SK-N-SH treated with all-trans-retinoic acid at 6 μM for 48 hours (cell line): ENCODE measurements around the gene NME7.

ENCODE experiments used
- ATAC-seq: fragments of 200-7000 bp; cut with Tn5 transposase; 3 replicates; pipeline ENCODE4 v1.9.1; 2020; ENCODE audit warnings: mild to moderate bottlenecking, moderate library complexity
- ARNTL ChIP-seq: fragments of 450-650 bp; formaldehyde crosslinking; IDR thresholded peaks from 2 replicates; pipeline ENCODE4 v1.5.0; 2020; ENCODE audit warnings: low read depth, mild to moderate bottlenecking, moderate library complexity, borderline replicate concordance
- BACH2 ChIP-seq: fragments of 250-450 bp; sonication (Bioruptor Pico); IDR thresholded peaks from 2 replicates; pipeline ENCODE4 v1.9.0; 2021; ENCODE audit warnings: mild to moderate bottlenecking, borderline replicate concordance
- CREB5 ChIP-seq: fragments of 250-450 bp; sonication (Bioruptor Pico); IDR thresholded peaks from 2 replicates; pipeline ENCODE4 v1.5.1; 2020; ENCODE audit warnings: low read depth, mild to moderate bottlenecking, moderate library complexity
- CSDC2 ChIP-seq: fragments of 250-450 bp; sonication (Bioruptor Pico); IDR thresholded peaks from 2 replicates; pipeline ENCODE4 v1.5.0; 2020; ENCODE audit warnings: mild to moderate bottlenecking, moderate library complexity
- ESRRG ChIP-seq: fragments of 250-450 bp; sonication (Bioruptor Pico); IDR thresholded peaks from 2 replicates; pipeline ENCODE4 v1.6.1; 2021; ENCODE audit warnings: mild to moderate bottlenecking
- GLIS3 ChIP-seq: fragments of 250-450 bp; sonication (Bioruptor Pico); IDR thresholded peaks from 2 replicates; pipeline ENCODE4 v1.5.0; 2020; ENCODE audit warnings: mild to moderate bottlenecking, moderate library complexity
- ISL1 ChIP-seq: fragments of 250-450 bp; sonication (Bioruptor Pico); IDR thresholded peaks from 2 replicates; pipeline ENCODE4 v2.1.2; 2022; ENCODE audit warnings: mild to moderate bottlenecking, moderate library complexity
- OSR1 ChIP-seq: fragments of 250-450 bp; sonication (Bioruptor Pico); IDR thresholded peaks from 2 replicates; pipeline ENCODE4 v1.8.0; 2022; ENCODE audit warnings: moderate library complexity, mild to moderate bottlenecking, inconsistent platforms
- PATZ1 ChIP-seq: fragments of 250-450 bp; sonication (Bioruptor Pico); IDR thresholded peaks from 2 replicates; pipeline ENCODE4 v1.8.0; 2020; ENCODE audit warnings: mild to moderate bottlenecking, moderate library complexity, borderline replicate concordance
- PPARA ChIP-seq: fragments of 250-450 bp; sonication (Bioruptor Pico); IDR thresholded peaks from 2 replicates; pipeline ENCODE4 v1.5.0; 2020; ENCODE audit warnings: mild to moderate bottlenecking, borderline replicate concordance
- RARB ChIP-seq: fragments of 250-450 bp; sonication (Bioruptor Pico); IDR thresholded peaks from 2 replicates; pipeline ENCODE4 v1.8.0; 2021; ENCODE audit warnings: mild to moderate bottlenecking, moderate library complexity
- SNAI2 ChIP-seq: fragments of 250-450 bp; sonication (Bioruptor Pico); IDR thresholded peaks from 2 replicates; pipeline ENCODE4 v1.5.0; 2020; ENCODE audit warnings: mild to moderate bottlenecking, moderate library complexity
- TCF4 ChIP-seq: fragments of 250-450 bp; sonication (Bioruptor Pico); IDR thresholded peaks from 2 replicates; pipeline ENCODE4 v1.8.0; 2021; ENCODE audit warnings: mild to moderate bottlenecking, moderate library complexity, borderline replicate concordance
- TOX ChIP-seq: fragments of 250-450 bp; sonication (Bioruptor Pico); IDR thresholded peaks from 2 replicates; pipeline ENCODE4 v1.8.0; 2021; ENCODE audit warnings: mild to moderate bottlenecking, moderate library complexity, borderline replicate concordance
- ZC3H10 ChIP-seq: fragments of 250-450 bp; sonication (Bioruptor Pico); IDR thresholded peaks from 2 replicates; pipeline ENCODE4 v1.5.1; 2021; ENCODE audit warnings: mild to moderate bottlenecking, moderate library complexity
- ZFP3 ChIP-seq: fragments of 250-450 bp; sonication (Bioruptor Pico); IDR thresholded peaks from 2 replicates; pipeline ENCODE4 v1.5.0; 2020; ENCODE audit warnings: mild to moderate bottlenecking, moderate library complexity
- ZFP30 ChIP-seq: fragments of 450-650 bp; formaldehyde crosslinking; IDR thresholded peaks from 2 replicates; pipeline ENCODE4 v1.5.0; 2022; ENCODE audit warnings: mild to moderate bottlenecking, moderate library complexity
- ZNF565 ChIP-seq: fragments of 450-650 bp; formaldehyde crosslinking; conservative IDR thresholded peaks from 2 replicates; pipeline ENCODE4 v1.5.0; 2020; ENCODE audit warnings: low read depth, mild to moderate bottlenecking, moderate library complexity
- ZNF70 ChIP-seq: fragments of 450-650 bp; formaldehyde crosslinking; IDR thresholded peaks from 2 replicates; pipeline ENCODE4 v1.5.0; 2020; ENCODE audit warnings: mild to moderate bottlenecking, moderate library complexity
- ZNF8 ChIP-seq: fragments of 450-650 bp; formaldehyde crosslinking; IDR thresholded peaks from 2 replicates; pipeline ENCODE4 v1.5.0; 2020; ENCODE audit warnings: mild to moderate bottlenecking, moderate library complexity
- TF ChIP-seq, protein P1 (sequence below): fragments of 250-450 bp; sonication (Bioruptor Pico); IDR thresholded peaks from 2 replicates; pipeline ENCODE4 v1.5.0; 2020; ENCODE audit warnings: mild to moderate bottlenecking, moderate library complexity
- TF ChIP-seq, protein P2 (sequence below): fragments of 250-450 bp; sonication (Bioruptor Pico); IDR thresholded peaks from 2 replicates; pipeline ENCODE4 v1.5.1; 2021; ENCODE audit warnings: mild to moderate bottlenecking, moderate library complexity

NME7 gene

GRCh38 chr1:169392406-169392805 is 24.8 kb upstream of the NME7 start:
- ATAC-seq = no peak
- TF ChIP-seq ZNF70 (no peak), ZNF8 (no peak), ZNF565 (CRISPR knock-in tag) (no peak), PPARA (CRISPR knock-in tag) (no peak), ISL1 (no peak), ZC3H10 (CRISPR knock-in tag) (no peak), BACH2 (no peak), ZFP30 (no peak), GLIS3 (no peak), ZFP3 (no peak), PATZ1 (CRISPR knock-in tag) (no peak), OSR1 (CRISPR knock-in tag) (no peak)
- TF ChIP-seq, protein P1, sequence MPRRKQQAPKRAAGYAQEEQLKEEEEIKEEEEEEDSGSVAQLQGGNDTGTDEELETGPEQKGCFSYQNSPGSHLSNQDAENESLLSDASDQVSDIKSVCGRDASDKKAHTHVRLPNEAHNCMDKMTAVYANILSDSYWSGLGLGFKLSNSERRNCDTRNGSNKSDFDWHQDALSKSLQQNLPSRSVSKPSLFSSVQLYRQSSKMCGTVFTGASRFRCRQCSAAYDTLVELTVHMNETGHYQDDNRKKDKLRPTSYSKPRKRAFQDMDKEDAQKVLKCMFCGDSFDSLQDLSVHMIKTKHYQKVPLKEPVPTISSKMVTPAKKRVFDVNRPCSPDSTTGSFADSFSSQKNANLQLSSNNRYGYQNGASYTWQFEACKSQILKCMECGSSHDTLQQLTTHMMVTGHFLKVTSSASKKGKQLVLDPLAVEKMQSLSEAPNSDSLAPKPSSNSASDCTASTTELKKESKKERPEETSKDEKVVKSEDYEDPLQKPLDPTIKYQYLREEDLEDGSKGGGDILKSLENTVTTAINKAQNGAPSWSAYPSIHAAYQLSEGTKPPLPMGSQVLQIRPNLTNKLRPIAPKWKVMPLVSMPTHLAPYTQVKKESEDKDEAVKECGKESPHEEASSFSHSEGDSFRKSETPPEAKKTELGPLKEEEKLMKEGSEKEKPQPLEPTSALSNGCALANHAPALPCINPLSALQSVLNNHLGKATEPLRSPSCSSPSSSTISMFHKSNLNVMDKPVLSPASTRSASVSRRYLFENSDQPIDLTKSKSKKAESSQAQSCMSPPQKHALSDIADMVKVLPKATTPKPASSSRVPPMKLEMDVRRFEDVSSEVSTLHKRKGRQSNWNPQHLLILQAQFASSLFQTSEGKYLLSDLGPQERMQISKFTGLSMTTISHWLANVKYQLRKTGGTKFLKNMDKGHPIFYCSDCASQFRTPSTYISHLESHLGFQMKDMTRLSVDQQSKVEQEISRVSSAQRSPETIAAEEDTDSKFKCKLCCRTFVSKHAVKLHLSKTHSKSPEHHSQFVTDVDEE = no peak
- TF ChIP-seq, protein P2, sequence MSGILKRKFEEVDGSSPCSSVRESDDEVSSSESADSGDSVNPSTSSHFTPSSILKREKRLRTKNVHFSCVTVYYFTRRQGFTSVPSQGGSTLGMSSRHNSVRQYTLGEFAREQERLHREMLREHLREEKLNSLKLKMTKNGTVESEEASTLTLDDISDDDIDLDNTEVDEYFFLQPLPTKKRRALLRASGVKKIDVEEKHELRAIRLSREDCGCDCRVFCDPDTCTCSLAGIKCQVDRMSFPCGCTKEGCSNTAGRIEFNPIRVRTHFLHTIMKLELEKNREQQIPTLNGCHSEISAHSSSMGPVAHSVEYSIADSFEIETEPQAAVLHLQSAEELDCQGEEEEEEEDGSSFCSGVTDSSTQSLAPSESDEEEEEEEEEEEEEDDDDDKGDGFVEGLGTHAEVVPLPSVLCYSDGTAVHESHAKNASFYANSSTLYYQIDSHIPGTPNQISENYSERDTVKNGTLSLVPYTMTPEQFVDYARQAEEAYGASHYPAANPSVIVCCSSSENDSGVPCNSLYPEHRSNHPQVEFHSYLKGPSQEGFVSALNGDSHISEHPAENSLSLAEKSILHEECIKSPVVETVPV (CRISPR knock-in tag) = no peak

- ATAC-seq = no peak
- TF ChIP-seq, protein P1 = no peak
- TF ChIP-seq PATZ1 (CRISPR knock-in tag) (no peak), TOX (CRISPR knock-in tag) (no peak), ZNF70 (no peak), ISL1 (no peak), CREB5 (CRISPR knock-in tag) (no peak), ZFP3 (no peak), ZNF8 (no peak), TCF4 (CRISPR knock-in tag) (no peak), RARB (no peak), BACH2 (no peak), ZFP30 (no peak), OSR1 (CRISPR knock-in tag) (no peak), ESRRG (CRISPR knock-in tag) (no peak), ZNF565 (CRISPR knock-in tag) (no peak), ARNTL (no peak), CSDC2 (CRISPR knock-in tag) (no peak), SNAI2 (CRISPR knock-in tag) (no peak), PPARA (CRISPR knock-in tag) (no peak)
- TF ChIP-seq, protein P2 (CRISPR knock-in tag) = no peak
- TF ChIP-seq, all 23 proteins: peak for 0
These were observed 22.7 kb upstream of the NME7 start for GRCh38 chr1:169390303-169390702.
